ENCODE measurements around the gene GPRC5C. TPM values are rescaled to one million over a fixed set of nuclear protein-coding genes. Genes with fewer than 3 reads are reported as not detected.

The GPRC5C gene
- total and polyA plus RNA-seq, 2 of the 13 experiments (the other 11 are each of a cell fraction or from before 2014, with no cell fraction given), result 85.6 to 300 TPM

- TF ChIP-seq HINFP (CRISPR knock-in tag; IDR thresholded peaks at IDR 0.05; ENCODE audit: low read depth), result peak; percentile 96
- TF ChIP-seq ZNF296 (CRISPR knock-in tag; conservative IDR thresholded peaks at IDR 0.05), result no peak
- no peak for TF ChIP-seq ZMYM2 (CRISPR knock-in tag; IDR thresholded peaks at IDR 0.05)
- no peak for TF ChIP-seq ZNF12 (CRISPR knock-in tag; IDR thresholded peaks at IDR 0.05)
- TF ChIP-seq CBX1 (IDR thresholded peaks at IDR 0.05; ENCODE audit: low read depth), result no peak
- peak; percentile 81 for TF ChIP-seq SALL1 (CRISPR knock-in tag; IDR thresholded peaks at IDR 0.05)
- no peak for TF ChIP-seq ZNF570 (CRISPR knock-in tag; IDR thresholded peaks at IDR 0.05; ENCODE audit: borderline replicate concordance)
- TF ChIP-seq ZBTB7B (CRISPR knock-in tag; IDR thresholded peaks at IDR 0.05), result peak; percentile 40; the same call in 1 of the 2 replicates
- 0 out of 2 replicates have a peak, but pooled peaks have one; percentile 27 for TF ChIP-seq ZNF317 (CRISPR knock-in tag; IDR thresholded peaks at IDR 0.05)
- peak; percentile 59; the same call in 1 of the 2 replicates for TF ChIP-seq REXO4 (CRISPR knock-in tag; IDR thresholded peaks at IDR 0.05; ENCODE audit: borderline replicate concordance)
- TF ChIP-seq JARID2 (CRISPR knock-in tag; IDR thresholded peaks at IDR 0.05; ENCODE audit: insufficient replicate concordance), result no peak
- TF ChIP-seq SRY (CRISPR knock-in tag; IDR thresholded peaks at IDR 0.05), result no peak
- TF ChIP-seq PRPF4 (IDR thresholded peaks at IDR 0.05; ENCODE audit: low read depth, low read length, poor library complexity, severe bottlenecking), result no peak
- no peak for TF ChIP-seq ZNF335 (CRISPR knock-in tag; IDR thresholded peaks at IDR 0.05)
- no peak for TF ChIP-seq PRDM10 (CRISPR knock-in tag; IDR thresholded peaks at IDR 0.05; ENCODE audit: low read depth)
- no peak for TF ChIP-seq PHF8 (CRISPR knock-in tag; IDR thresholded peaks at IDR 0.05)
- no peak for TF ChIP-seq ZMAT3 (CRISPR knock-in tag; conservative IDR thresholded peaks at IDR 0.05)
- no peak for TF ChIP-seq MZF1 (CRISPR knock-in tag; IDR thresholded peaks at IDR 0.05; ENCODE audit: borderline replicate concordance)
- no peak for TF ChIP-seq ZBTB46 (CRISPR knock-in tag; IDR thresholded peaks at IDR 0.05; ENCODE audit: borderline replicate concordance)
- TF ChIP-seq NFIB (CRISPR knock-in tag; IDR thresholded peaks at IDR 0.05; ENCODE audit: borderline replicate concordance), result no peak
- TF ChIP-seq MAFK (conservative IDR thresholded peaks at IDR 0.05 in 1 of 2, IDR thresholded peaks at IDR 0.05 in 1 of 2; ENCODE audit: low read length in 2 of 2), result no peak
- TF ChIP-seq SIX1 (CRISPR knock-in tag; IDR thresholded peaks at IDR 0.05; ENCODE audit: borderline replicate concordance), result peak; percentile 46; the same call in 1 of the 2 replicates
- peak; percentile 75 for TF ChIP-seq ZFP36 (IDR thresholded peaks at IDR 0.05; ENCODE audit: borderline replicate concordance, low read depth, low read length, partially characterized antibody)
- TF ChIP-seq SMAD3 (CRISPR knock-in tag; IDR thresholded peaks at IDR 0.05), result no peak
- no peak for TF ChIP-seq POGZ (CRISPR knock-in tag; IDR thresholded peaks at IDR 0.05)
Observed at GRCh38 chr17:74457146-74457819, 25.4 kb downstream of the GPRC5C start (continued).

All from HepG2 (cell line).